ENCODE results near the gene PLEKHG4B. TPM values are rescaled to one million over a fixed set of nuclear protein-coding genes. Genes with fewer than 3 reads are reported as not detected.

PLEKHG4B gene, protein sequence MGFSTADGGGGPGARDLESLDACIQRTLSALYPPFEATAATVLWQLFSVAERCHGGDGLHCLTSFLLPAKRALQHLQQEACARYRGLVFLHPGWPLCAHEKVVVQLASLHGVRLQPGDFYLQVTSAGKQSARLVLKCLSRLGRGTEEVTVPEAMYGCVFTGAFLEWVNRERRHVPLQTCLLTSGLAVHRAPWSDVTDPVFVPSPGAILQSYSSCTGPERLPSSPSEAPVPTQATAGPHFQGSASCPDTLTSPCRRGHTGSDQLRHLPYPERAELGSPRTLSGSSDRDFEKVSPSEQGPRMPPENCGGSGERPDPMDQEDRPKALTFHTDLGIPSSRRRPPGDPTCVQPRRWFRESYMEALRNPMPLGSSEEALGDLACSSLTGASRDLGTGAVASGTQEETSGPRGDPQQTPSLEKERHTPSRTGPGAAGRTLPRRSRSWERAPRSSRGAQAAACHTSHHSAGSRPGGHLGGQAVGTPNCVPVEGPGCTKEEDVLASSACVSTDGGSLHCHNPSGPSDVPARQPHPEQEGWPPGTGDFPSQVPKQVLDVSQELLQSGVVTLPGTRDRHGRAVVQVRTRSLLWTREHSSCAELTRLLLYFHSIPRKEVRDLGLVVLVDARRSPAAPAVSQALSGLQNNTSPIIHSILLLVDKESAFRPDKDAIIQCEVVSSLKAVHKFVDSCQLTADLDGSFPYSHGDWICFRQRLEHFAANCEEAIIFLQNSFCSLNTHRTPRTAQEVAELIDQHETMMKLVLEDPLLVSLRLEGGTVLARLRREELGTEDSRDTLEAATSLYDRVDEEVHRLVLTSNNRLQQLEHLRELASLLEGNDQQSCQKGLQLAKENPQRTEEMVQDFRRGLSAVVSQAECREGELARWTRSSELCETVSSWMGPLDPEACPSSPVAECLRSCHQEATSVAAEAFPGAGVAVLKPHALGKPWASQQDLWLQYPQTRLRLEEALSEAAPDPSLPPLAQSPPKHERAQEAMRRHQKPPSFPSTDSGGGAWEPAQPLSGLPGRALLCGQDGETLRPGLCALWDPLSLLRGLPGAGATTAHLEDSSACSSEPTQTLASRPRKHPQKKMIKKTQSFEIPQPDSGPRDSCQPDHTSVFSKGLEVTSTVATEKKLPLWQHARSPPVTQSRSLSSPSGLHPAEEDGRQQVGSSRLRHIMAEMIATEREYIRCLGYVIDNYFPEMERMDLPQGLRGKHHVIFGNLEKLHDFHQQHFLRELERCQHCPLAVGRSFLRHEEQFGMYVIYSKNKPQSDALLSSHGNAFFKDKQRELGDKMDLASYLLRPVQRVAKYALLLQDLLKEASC (N-terminal part only)
- not detected in 2 replicates for total RNA-seq

DNA sequence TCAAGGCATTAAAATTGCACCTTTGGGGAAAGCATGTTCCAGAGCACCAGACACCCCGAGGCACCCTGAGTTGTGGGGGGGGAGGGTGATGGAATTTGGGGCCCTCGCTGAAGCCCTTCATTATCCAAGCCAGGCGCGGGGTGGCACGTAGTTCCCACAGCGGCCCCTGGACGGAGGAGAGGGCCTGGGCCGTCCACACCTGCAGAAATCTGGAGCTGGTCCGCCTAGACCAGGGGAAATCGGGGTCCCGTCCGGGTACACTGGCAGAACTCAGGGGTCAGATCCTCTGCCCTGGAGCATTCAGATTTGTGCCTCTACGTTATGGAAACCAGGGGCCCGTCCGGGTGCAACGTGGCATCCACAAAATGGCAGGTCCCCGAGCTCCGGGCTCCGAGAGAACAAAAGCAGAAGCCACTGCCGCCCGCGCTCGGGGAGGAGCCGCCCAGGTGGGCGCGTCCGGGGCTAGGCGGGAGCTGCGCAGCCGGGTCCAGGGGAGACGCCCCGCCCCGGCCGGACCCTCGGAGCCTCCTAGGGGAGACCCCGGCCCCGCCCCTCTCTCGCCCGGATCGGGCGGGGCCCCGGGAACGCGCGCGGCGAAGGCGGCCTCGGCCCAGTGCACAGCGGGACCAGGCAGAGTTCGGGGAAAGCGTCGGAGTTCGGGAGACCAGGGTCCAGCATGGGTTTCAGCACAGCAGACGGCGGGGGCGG is at the start of gene PLEKHG4B:
Gene PLEKHG4B (plus strand): TSS at position 613 of the 708 bp plus-strand sequence. CDS start 64 bp downstream, at position 677.

DNA sequence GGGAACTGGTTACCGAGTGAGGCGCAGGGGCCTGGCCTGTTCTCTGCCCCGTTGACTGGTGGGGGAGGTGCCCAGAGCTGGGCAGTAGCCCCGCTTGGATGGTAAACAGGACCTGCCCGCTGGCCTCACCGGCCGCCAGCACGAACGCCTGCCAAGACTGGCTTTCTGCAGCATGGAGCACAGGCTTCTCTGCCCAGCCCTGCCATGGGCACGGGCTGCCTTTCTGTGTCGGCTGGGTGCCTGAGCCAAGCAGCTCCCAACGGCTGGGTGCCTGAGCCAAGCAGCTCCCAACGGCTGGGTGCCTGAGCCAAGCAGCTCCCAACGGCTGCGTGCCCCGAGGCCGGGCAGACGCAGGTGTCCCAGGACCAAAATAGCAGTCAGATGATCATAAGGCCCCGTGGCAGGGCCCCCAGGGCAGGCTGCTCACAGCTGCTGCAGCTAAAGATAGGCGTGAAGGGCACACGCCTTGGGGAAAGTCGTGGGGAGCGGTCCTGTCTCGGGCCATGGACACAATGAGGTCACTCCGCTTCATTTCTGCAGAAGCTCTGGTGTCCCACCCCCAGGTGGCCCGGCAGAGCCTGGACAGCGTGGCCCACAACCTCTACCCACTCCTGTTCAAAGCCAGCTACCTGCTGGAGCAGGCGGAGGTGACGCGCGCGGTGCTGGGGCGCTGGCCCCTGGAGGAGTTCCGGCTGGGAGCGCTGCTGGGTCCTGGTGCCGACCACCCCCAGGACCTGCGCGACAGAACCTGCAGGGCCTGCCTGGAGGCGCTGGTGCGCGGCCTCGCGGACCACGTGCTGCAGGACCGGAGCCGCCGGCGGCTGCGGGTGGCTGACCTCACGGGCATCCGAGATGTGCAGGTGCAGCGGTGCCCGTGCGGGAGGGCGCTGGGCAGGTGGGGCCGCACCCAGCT is 99.3 kb downstream of the PLEKHG4B start, which contains the start of gene LRRC14B:
Gene LRRC14B (plus strand): TSS at position 460 of the 913 bp plus-strand sequence. CDS start 44 bp downstream, at position 504.

DNA sequence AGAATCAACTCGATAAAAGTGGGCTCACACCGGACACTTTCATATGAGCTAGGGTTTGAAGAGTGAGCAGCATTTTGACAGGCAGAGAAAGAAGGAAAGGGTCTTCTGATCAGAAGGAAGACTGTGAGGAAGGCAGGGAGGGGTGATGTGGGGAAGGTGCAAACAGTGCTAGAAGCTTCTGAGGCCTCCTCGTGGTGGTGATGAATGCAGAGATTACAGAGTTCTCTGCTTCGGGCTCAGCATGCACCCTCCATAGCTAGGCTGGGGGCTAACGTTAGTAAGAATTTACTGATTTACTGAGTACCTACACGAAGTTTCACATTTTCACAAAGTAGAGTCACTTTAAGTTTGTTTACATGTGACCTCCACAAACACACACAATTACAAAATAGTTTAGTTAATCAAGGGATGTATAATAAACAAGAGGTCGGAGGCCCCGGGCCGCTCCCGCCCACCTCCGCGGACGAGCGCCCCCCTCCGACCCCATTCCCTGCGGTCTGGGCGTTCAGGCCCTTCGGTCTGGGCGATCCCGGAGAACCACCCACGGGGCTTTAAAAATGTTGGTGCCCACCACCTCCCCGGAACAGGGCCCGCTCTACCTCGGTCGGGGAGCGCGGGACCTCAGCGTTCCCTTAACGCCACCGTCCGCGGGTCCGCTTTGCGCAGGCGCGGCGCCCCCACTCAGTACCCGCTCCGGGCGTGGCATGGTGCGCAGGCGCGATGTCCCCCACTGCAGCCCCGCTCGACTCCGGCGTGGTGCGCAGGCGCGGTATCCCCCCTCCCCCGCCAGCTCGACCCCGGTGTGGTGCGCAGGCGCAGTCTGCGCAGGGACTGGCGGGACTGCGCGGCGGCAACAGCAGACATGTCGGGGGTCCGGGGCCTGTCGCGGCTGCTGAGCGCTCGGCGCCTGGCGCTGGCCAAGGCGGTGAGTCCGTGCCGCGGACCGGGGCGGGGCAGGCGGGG is 125.8 kb downstream of the PLEKHG4B start, which contains the start of the genes CCDC127 and SDHA:
Gene CCDC127 (minus strand): TSS at position 660 of the 963 bp plus-strand sequence. CDS start 1,304 bp downstream, outside the sequence.
Gene SDHA (plus strand): TSS at position 827 of the 963 bp plus-strand sequence. CDS start 36 bp downstream, at position 863.

Small RNAs within 50 kb of the gene (small RNA-seq; reads per million reads assigned to genes)
- gene RF00019: not detected

Other genes starting within 250 kb of the PLEKHG4B start
- gene LRRC14B, start 99.3 kb downstream of the PLEKHG4B start, total RNA-seq: not detected in 2 replicates
- 3.6 and 4.5 TPM in 2 replicates for gene CCDC127, start 126.0 kb downstream of the PLEKHG4B start, total RNA-seq
- 149 and 177 TPM in 2 replicates for gene SDHA, start 126.2 kb downstream of the PLEKHG4B start, total RNA-seq
- gene PDCD6, start 179.5 kb downstream of the PLEKHG4B start, total RNA-seq: 88.5 and 91.3 TPM in 2 replicates
- 6.2 and 11.8 TPM in 2 replicates for gene AHRR, start 229.5 kb downstream of the PLEKHG4B start, total RNA-seq